DOHH2 (cell line): Measurements from ENCODE around the gene ASMTL.

Source experiments
- EZH2phosphoT487 ChIP-seq: fragments of 200-600 bp; sonication (generic); IDR thresholded peaks from 2 replicates; pipeline ENCODE4 v1.6.1; 2017; ENCODE audit warnings: borderline replicate concordance, mild to moderate bottlenecking, antibody characterized with exemption, low read length, moderate library complexity, mixed read lengths
- TF ChIP-seq, protein P1 (sequence below): fragments of 200-600 bp; sonication (generic); IDR thresholded peaks from one replicate; pipeline ENCODE4 v1.5.1; 2014; ENCODE audit warnings: antibody characterized with exemption, mild to moderate bottlenecking, low read depth, low read length; ENCODE audit not compliant: poor library complexity, severe bottlenecking

DNA sequence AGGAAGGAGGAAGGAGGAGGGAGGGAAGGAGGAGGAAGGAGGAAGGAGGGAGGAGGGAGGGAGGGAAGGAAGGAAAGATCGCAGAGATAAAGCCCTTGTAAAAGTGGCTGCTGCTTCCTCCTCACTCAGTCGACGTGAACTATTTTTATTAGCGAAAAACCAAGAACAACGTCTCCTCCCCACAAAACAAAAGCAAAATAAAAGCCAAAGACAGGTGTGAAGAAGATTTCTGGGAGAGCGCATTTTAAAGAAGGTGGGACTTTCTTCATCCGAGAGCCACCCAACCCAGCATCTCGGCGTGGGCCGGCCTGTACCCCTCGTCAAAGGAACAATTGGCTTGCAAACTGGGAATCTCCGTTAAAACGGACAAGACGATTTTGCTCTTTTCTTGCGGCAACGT is 40.7 kb upstream of the ASMTL start:
- TF ChIP-seq, protein P1, sequence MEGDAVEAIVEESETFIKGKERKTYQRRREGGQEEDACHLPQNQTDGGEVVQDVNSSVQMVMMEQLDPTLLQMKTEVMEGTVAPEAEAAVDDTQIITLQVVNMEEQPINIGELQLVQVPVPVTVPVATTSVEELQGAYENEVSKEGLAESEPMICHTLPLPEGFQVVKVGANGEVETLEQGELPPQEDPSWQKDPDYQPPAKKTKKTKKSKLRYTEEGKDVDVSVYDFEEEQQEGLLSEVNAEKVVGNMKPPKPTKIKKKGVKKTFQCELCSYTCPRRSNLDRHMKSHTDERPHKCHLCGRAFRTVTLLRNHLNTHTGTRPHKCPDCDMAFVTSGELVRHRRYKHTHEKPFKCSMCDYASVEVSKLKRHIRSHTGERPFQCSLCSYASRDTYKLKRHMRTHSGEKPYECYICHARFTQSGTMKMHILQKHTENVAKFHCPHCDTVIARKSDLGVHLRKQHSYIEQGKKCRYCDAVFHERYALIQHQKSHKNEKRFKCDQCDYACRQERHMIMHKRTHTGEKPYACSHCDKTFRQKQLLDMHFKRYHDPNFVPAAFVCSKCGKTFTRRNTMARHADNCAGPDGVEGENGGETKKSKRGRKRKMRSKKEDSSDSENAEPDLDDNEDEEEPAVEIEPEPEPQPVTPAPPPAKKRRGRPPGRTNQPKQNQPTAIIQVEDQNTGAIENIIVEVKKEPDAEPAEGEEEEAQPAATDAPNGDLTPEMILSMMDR: no peak
- TF ChIP-seq EZH2phosphoT487: no peak
